MM.1S (cell line): ENCODE data around the gene RPS19BP1.

Experiments used
- DNase-seq: peaks from one replicate; pipeline ENCODE4 v3.0.0-alpha.2; 2015
- H2AFZ ChIP-seq: fragments of 300-600 bp; sonication (generic); 2 replicates; pipeline ENCODE4 v1.6.0; 2016; ENCODE audit warnings: antibody characterized with exemption, low read length
- H3F3A ChIP-seq: fragments of 300-600 bp; sonication (generic); 2 replicates; pipeline ENCODE4 v1.6.1; 2016; ENCODE audit warnings: mild to moderate bottlenecking, antibody characterized with exemption, low read length, moderate library complexity, mixed read lengths; ENCODE audit not compliant: insufficient read depth
- H3K27ac ChIP-seq: fragments of 300-600 bp; sonication (generic); 2 replicates; pipeline ENCODE4 v1.5.1; 2016; ENCODE audit warnings: mild to moderate bottlenecking, low read length
- H3K27me3 ChIP-seq: fragments of 300-600 bp; sonication (generic); replicated peaks from 2 replicates; pipeline ENCODE4 v1.6.0; 2016; ENCODE audit warnings: low read length; ENCODE audit not compliant: insufficient read depth
- H3K36me3 ChIP-seq: fragments of 300-600 bp; sonication (generic); replicated peaks from 2 replicates; pipeline ENCODE4 v1.6.1; 2016; ENCODE audit warnings: mild to moderate bottlenecking, low read length, mixed read lengths; ENCODE audit not compliant: insufficient read depth
- H3K4me1 ChIP-seq: fragments of 300-600 bp; sonication (generic); 2 replicates; pipeline ENCODE4 v1.6.1; 2016; ENCODE audit warnings: low read length, mixed read lengths
- H3K4me2 ChIP-seq: fragments of 300-600 bp; sonication (generic); 2 replicates; pipeline ENCODE4 v1.6.0; 2016; ENCODE audit warnings: low read depth, low read length
- H3K4me3 ChIP-seq: fragments of 300-600 bp; sonication (generic); 2 replicates; pipeline ENCODE4 v1.5.1; 2016; ENCODE audit warnings: low read length, mixed read lengths
- H3K79me2 ChIP-seq: fragments of 300-600 bp; sonication (generic); 2 replicates; pipeline ENCODE4 v1.6.1; 2016; ENCODE audit warnings: mixed run types, low read length, mixed read lengths
- H3K9ac ChIP-seq: fragments of 300-600 bp; sonication (generic); 2 replicates; pipeline ENCODE4 v1.6.1; 2016; ENCODE audit warnings: low read length, mixed read lengths
- H3K9me2 ChIP-seq: fragments of 300-600 bp; sonication (generic); replicated peaks from 2 replicates; pipeline ENCODE4 v1.6.1; 2016; ENCODE audit warnings: mild to moderate bottlenecking, low read length, mixed read lengths; ENCODE audit not compliant: insufficient read depth
- H3K9me3 ChIP-seq: fragments of 300-600 bp; sonication (generic); replicated peaks from 2 replicates; pipeline ENCODE4 v1.6.1; 2016; ENCODE audit warnings: mild to moderate bottlenecking, low read length, mixed read lengths; ENCODE audit not compliant: insufficient read depth
- H4K20me1 ChIP-seq: fragments of 300-600 bp; sonication (generic); 2 replicates; pipeline ENCODE4 v1.6.1; 2016; ENCODE audit warnings: mild to moderate bottlenecking, low read length, moderate library complexity, mixed read lengths; ENCODE audit not compliant: insufficient read depth
- EZH2 ChIP-seq: fragments of 300-600 bp; sonication (generic); optimal IDR thresholded peaks from 2 replicates; pipeline ENCODE3; 2017; ENCODE audit warnings: low read depth, mild to moderate bottlenecking, antibody characterized with exemption, low read length, mixed read lengths
- EZH2phosphoT487 ChIP-seq: fragments of 300-600 bp; sonication (generic); IDR thresholded peaks from 2 replicates; pipeline ENCODE4 v1.6.1; 2018; ENCODE audit warnings: antibody characterized with exemption, low read length
- TF ChIP-seq, protein P1 (sequence below): fragments of 300-600 bp; sonication (generic); IDR thresholded peaks from 2 replicates; pipeline ENCODE4 v1.5.1; 2016; ENCODE audit warnings: antibody characterized with exemption, low read length, mixed read lengths

The RPS19BP1 gene

DNA sequence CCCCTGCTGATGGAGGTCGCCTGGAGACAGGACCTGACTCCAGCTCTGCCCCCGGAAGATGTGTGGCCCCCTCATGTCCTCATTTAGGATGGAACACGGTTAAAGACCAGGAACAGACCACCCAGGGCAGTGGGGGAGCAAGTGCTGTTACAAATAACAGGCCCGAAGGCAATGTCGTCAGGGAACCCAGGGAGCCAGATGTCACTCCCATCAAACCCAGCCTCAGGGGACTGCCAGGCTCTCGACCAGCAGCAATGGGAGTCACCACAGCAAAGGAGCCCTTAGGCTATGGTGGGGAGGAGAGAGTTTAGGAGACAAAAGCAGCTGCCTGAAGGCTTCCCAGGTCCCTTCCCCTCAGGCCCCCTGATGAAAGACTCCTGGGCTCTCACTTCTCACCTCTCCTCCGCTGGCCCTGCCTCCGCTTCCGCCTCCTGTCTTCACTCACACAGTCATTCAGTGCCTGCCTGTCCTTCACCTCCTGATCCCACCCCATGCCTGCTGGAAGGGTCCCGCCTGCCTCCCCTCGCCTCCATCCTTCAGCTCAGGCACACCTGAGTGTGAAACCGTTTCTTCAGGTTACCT is 4.4 kb downstream of the RPS19BP1 start:
- TF ChIP-seq, protein P1, sequence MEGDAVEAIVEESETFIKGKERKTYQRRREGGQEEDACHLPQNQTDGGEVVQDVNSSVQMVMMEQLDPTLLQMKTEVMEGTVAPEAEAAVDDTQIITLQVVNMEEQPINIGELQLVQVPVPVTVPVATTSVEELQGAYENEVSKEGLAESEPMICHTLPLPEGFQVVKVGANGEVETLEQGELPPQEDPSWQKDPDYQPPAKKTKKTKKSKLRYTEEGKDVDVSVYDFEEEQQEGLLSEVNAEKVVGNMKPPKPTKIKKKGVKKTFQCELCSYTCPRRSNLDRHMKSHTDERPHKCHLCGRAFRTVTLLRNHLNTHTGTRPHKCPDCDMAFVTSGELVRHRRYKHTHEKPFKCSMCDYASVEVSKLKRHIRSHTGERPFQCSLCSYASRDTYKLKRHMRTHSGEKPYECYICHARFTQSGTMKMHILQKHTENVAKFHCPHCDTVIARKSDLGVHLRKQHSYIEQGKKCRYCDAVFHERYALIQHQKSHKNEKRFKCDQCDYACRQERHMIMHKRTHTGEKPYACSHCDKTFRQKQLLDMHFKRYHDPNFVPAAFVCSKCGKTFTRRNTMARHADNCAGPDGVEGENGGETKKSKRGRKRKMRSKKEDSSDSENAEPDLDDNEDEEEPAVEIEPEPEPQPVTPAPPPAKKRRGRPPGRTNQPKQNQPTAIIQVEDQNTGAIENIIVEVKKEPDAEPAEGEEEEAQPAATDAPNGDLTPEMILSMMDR, result no peak
- TF ChIP-seq EZH2 (no peak), EZH2phosphoT487 (no peak)
- Histone ChIP-seq H3K9me2 (no peaks in the 10 kb centered on the region), H3K36me3 (peaks cover 3% of the 10 kb centered on the region; the same call in 1 of the 2 replicates), H3K27ac (peak overlapping the region; percentile 98), H3K79me2 (peaks cover 60% of the 10 kb centered on the region), H3F3A (peaks cover 74% of the 10 kb centered on the region), H3K4me1 (peaks cover 43% of the 10 kb centered on the region), H3K4me2 (peak overlapping the region; percentile 93), H4K20me1 (peaks cover 6% of the 10 kb centered on the region; the same call in 1 of the 2 replicates), H2AFZ (no peak overlapping the region), H3K4me3 (peak overlapping the region; percentile 58), H3K27me3 (no peaks in the 10 kb centered on the region), H3K9me3 (no peaks in the 10 kb centered on the region), H3K9ac (peak overlapping the region; percentile 85)
- DNase-seq, result no peak

DNA sequence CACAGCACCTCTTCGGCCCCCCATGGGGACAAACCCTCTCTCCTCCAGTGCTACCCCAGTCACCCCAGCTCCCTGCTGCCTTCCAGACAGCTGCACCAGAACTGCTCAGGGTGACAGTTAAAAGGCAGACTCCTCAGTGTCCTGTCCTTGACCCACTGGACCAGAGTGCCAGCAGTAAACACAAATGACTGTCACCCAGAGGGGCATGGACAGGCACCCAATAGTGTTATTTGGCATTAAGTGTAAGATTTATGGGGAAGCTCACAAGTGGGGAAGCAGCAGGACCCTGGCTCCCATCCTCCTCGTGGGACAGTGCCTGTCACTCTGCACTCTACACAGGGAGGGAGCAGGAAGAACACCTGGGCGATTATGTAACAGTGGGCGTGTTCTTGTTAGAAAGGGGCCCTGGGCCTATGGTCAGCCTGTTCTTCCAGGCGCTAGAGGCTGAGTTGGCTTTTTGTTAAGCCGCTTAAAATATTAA is 5.0 kb downstream of the RPS19BP1 start:
- Histone ChIP-seq H3K4me3 (peak overlapping the region; percentile 58), H3K27ac (peak overlapping the region; percentile 98; the same call in 1 of the 2 replicates), H3K36me3 (peaks cover 4% of the 10 kb centered on the region; the same call in 1 of the 2 replicates), H3K27me3 (no peaks in the 10 kb centered on the region), H3F3A (peaks cover 80% of the 10 kb centered on the region), H3K9me3 (no peaks in the 10 kb centered on the region), H3K9ac (peak overlapping the region; percentile 85; the same call in 1 of the 2 replicates), H3K9me2 (no peaks in the 10 kb centered on the region), H4K20me1 (peaks cover 13% of the 10 kb centered on the region; the same call in 1 of the 2 replicates), H2AFZ (no peak overlapping the region), H3K4me2 (peak overlapping the region; percentile 93), H3K79me2 (peaks cover 66% of the 10 kb centered on the region), H3K4me1 (peaks cover 45% of the 10 kb centered on the region)
- TF ChIP-seq EZH2 (no peak), EZH2phosphoT487 (no peak)
- TF ChIP-seq, protein P1, result no peak
- peak; percentile 56 for DNase-seq

DNA sequence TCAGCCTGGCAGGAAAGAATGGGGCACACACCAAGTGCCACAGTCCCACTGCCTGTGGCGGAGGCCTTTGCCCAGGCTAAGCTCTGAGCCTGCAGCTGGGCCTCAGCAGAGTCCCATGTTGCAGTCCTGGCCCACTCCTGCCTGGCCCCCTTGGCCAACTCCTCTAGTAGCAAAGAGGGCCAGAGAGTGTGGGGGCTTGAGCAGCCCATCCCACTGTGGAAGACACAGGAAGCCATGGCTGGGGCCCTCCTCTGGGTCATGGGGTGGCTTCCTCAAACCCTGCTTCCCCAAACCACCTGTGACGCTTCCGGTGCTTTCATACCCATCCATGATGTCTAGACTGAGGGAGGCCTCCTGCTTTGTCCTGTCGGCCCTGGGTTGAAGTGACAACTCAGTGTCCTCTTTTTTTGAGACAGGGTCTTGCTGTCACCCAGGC is 5.8 kb downstream of the RPS19BP1 start:
- Histone ChIP-seq H3K9me2 (no peaks in the 10 kb centered on the region), H2AFZ (no peak overlapping the region), H3K4me3 (no peak overlapping the region), H3K27me3 (no peaks in the 10 kb centered on the region), H3K36me3 (peaks cover 8% of the 10 kb centered on the region), H3K79me2 (peaks cover 65% of the 10 kb centered on the region), H3K4me1 (peaks cover 48% of the 10 kb centered on the region), H3F3A (peaks cover 85% of the 10 kb centered on the region), H3K27ac (peak overlapping the region; percentile 98; the same call in 1 of the 2 replicates), H3K4me2 (peak overlapping the region; percentile 93; the same call in 1 of the 2 replicates), H3K9ac (no peak overlapping the region), H3K9me3 (no peaks in the 10 kb centered on the region), H4K20me1 (peaks cover 18% of the 10 kb centered on the region)
- no peak for DNase-seq
- no peak for TF ChIP-seq EZH2
- TF ChIP-seq, protein P1, result no peak
- no peak for TF ChIP-seq EZH2phosphoT487
